Cardiac fibroblast (primary cell): ENCODE results near the gene AKAP12.

Source experiments
- DNase-seq, 2 donors: peaks; one replicate each; pipeline versions ENCODE4 v3.0.0 to v3.0.0-alpha.2; 2010; ENCODE audit warnings: low read depth in 2 of 2
- H3K4me3 ChIP-seq, 2 donors: replicated peaks in 1 of 2; 1 replicate in 1 of 2; 2 replicates in 1 of 2; pipeline ENCODE4 v1.5.1; 2011; ENCODE audit warnings: low read depth in 2 of 2, low read length in 2 of 2, mild to moderate bottlenecking in 2 of 2, moderate library complexity in 1 of 2
- CTCF ChIP-seq: IDR thresholded peaks from one replicate; pipeline ENCODE4 v1.5.1; 2011; ENCODE audit warnings: low read depth, mild to moderate bottlenecking, low read length, inconsistent platforms

The AKAP12 gene

GRCh38 chr6:151389618-151390275, 150.0 kb downstream of the AKAP12 start:
- peak overlapping the region; percentile 67 to 75 for H3K4me3 ChIP-seq
- TF ChIP-seq CTCF, result no peak
- DNase-seq, result peak; percentile 79 to 87

- H3K4me3 ChIP-seq, result peak overlapping the region; percentile 79 to 80
- DNase-seq, result peak; percentile 99 to 100
- TF ChIP-seq CTCF, result no peak
These were observed 150.6 kb downstream of the AKAP12 start for GRCh38 chr6:151390276-151390850.

GRCh38 chr6:151390851-151391470, 151.2 kb downstream of the AKAP12 start:
- TF ChIP-seq CTCF, result no peak
- peak overlapping the region; percentile 79 to 80 for H3K4me3 ChIP-seq
- peak; percentile 73 to 81 for DNase-seq

GRCh38 chr6:151391471-151392413, 152.0 kb downstream of the AKAP12 start, which contains the start of gene ZBTB2:
ZBTB2 (minus strand) TSS chr6:151391559; CDS start chr6:151373637, 17,922 bp downstream.
- peak within 1 kb of the TSS; percentile 79 to 80 for H3K4me3 ChIP-seq
- peak; percentile 75 to 78 for DNase-seq
- no peak for TF ChIP-seq CTCF

GRCh38 chr6:151392427-151392826, 152.7 kb downstream of the AKAP12 start:
- DNase-seq, result no peak
- peak overlapping the region; percentile 79 to 80 for H3K4me3 ChIP-seq
- TF ChIP-seq CTCF, result no peak

- no peak overlapping the region for H3K4me3 ChIP-seq
- no peak for DNase-seq
- no peak for TF ChIP-seq CTCF
These were observed 153.6 kb downstream of the AKAP12 start for GRCh38 chr6:151393410-151393809.
